Pancreas (tissue), 10 donors: Measurements from ENCODE around the gene CAMK1D. TPM values are rescaled to one million over a fixed set of nuclear protein-coding genes. Genes with fewer than 3 reads are reported as not detected.

Source experiments
- ATAC-seq, 4 donors: fragments of 200-7000 bp; cut with Tn5 transposase; one replicate each; pipeline versions ENCODE4 v1.8.0 to v1.9.1; 2020; ENCODE audit warnings: mild to moderate bottlenecking in 4 of 4, moderate library complexity in 4 of 4
- DNase-seq, 6 donors: peaks; one replicate each; pipeline ENCODE4 v3.0.0-alpha.2; 2020
- FAIRE-seq: peaks from 2 replicates; lab custom pipeline; 2012; peaks lifted over from hg19 to GRCh38; lab: Jason Lieb, UNC
- H3K27ac ChIP-seq, 4 donors: fragments of 200-600 bp; sonication (generic); 1 replicate in 3 of 4; 2 replicates in 1 of 4; pipeline versions ENCODE4 v1.5.0 to v1.8.0; 2020
- H3K27me3 ChIP-seq, 4 donors: fragments of 200-600 bp; one replicate each; pipeline ENCODE4 v1.8.0; 2021
- H3K36me3 ChIP-seq, 3 donors: fragments of 200-600 bp; sonication (generic) in 1 of 3; one replicate each; pipeline versions ENCODE4 v1.5.0 to v1.8.0; 2020 to 2021
- H3K4me1 ChIP-seq, 3 donors: fragments of 200-600 bp; one replicate each; pipeline ENCODE4 v1.8.0; 2021
- H3K4me3 ChIP-seq, 4 donors: fragments of 200-600 bp; sonication (generic) in 2 of 4; one replicate each; pipeline versions ENCODE4 v1.5.0 to v1.8.0; 2020 to 2021
- H3K9me3 ChIP-seq, 4 donors: fragments of 200-600 bp; one replicate each; pipeline ENCODE4 v1.8.0; 2021
- CTCF ChIP-seq, 4 donors: fragments of 200-600 bp; sonication (generic) in 3 of 4; IDR thresholded peaks; one replicate each; pipeline versions ENCODE4 v1.5.0 to v1.8.0; 2021; ENCODE audit warnings: antibody characterized with exemption in 4 of 4
- WGBS, 2 donors: extraction: QIAGEN DNeasy Blood & Tissue Kit; methylation state at CpG; one replicate each; pipeline ENCODE4 v1.1.7; 2013; 5-methylcytosine and 5-hydroxymethylcytosine counted together
- intact Hi-C, 3 donors: fragments of 100-400 bp; cut with DNase I; formaldehyde crosslinking; loops; one replicate each; pipeline versions ENCODE4 v1.11.1 to v1.14.2; 2022
- polyA plus RNA-seq, 2 donors: library from polyadenylated mRNA; stranded (reverse); fragments of 200-250 nt; gene quantifications; one replicate each; pipeline ENCODE4 v1.2.3, GENCODE V29; 2013
- total RNA-seq, 6 donors: library from RNA; stranded (reverse); fragmentation: NEBNext Ultra II Directional in 4 of 6; extraction: Animal tissue kit (Norgen Biotek cat#: 25700) in 4 of 6; gene quantifications; one replicate each; pipeline versions ENCODE4 v1.2.1 to v1.2.4, GENCODE V29; 2021 to 2023
- donor health status: healthy with polysubstance abuse.
- donor health status: DM: no; HTN: no; CAD: no; lungs with moderate emphysema.
- donor health status: DM: no; HTN: no; CAD: no.
- donor health status: control.
- donor health status: control.
- donor health status: Bipolar disorder and iron deficiency.
- donor health status: DM: yes; HTN: yes; CAD: no.
- donor health status: DM: no; HTN: no; CAD: no.
- donor health status: DM: no; HTN: no; CAD: no.
- donor health status: DM: yes; HTN: yes; CAD: no.

Gene CAMK1D
- total and polyA plus RNA-seq, 8 donors, result 2.9 to 30.1 (median 22.7) TPM

DNA sequence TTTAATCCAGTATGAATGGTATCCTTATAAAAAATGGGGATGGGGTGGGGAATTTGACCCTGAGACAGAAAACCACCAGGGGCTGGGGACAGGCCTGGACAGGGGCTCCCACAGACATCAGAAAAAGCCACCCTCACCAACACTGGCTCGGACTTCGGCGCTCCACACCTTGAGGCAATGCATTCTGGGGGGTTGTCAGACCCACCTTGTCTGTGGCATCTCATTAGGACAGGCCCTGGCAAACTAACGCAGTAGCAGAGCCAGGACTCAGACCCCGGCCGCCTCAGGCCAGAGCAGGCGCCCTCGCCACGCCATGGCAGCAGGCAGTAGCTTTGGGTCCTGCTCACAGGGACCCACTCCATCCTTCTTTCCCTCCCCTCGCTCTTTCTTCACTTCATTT, 492.1 kb downstream of the CAMK1D start:
- Histone ChIP-seq H3K36me3 (no peaks in the 10 kb centered on the region), H3K9me3 (no peaks in the 10 kb centered on the region), H3K27ac (no peak overlapping the region), H3K27me3 (no peaks in the 10 kb centered on the region), H3K4me1 (no peaks in the 10 kb centered on the region), H3K4me3 (no peak overlapping the region)
- no peak for TF ChIP-seq CTCF (IDR thresholded peaks at IDR 0.05)
- ATAC-seq (no peak), FAIRE-seq (no peak), DNase-seq (no peak)
- intact Hi-C loops, result no loop called here
- WGBS, 2 donors, result 92 to 97% methylated on average over 10 of the region's 10 CpGs

- FAIRE-seq, result no peak
- Histone ChIP-seq H3K27ac (no peak overlapping the region), H3K27me3 (no peaks in the 10 kb centered on the region), H3K4me1 (no peaks in the 10 kb centered on the region), H3K9me3 (no peaks in the 10 kb centered on the region), H3K4me3 (no peak overlapping the region), H3K36me3 (no peaks in the 10 kb centered on the region)
- intact Hi-C loops, result no loop called here
- ATAC-seq, result no peak
- WGBS, 2 donors, result 75 to 89% methylated on average over 13 of the region's 13 CpGs
- no peak for TF ChIP-seq CTCF (IDR thresholded peaks at IDR 0.05)
- no peak for DNase-seq
These were observed 492.5 kb downstream of the CAMK1D start for GRCh38 chr10:12841826-12842225.

DNA sequence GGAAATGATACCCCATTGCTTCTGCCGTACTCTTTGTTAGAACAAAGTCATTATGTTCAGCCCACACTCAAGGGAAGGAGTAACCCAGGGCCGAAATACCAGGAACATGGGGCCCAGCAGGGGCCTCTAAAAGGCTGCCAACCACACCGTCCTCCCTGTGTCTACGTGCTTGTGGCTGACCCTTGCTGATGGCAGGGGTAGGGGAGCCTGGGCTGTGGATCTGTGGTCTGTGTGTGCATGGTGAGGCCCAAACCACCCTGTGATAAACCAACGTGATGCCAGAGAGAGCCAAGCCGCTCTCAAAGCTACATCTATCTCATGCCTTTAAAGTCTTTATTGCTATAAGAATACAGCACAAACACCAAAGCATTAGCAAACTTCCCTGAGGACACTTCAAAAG, 493.0 kb downstream of the CAMK1D start:
- intact Hi-C loops, result no loop called here
- H3K36me3 ChIP-seq, result no peaks in the 10 kb centered on the region
- no peak overlapping the region for H3K4me3 ChIP-seq
- DNase-seq, result no peak
- no peak for FAIRE-seq
- no peak for ATAC-seq
- no peaks in the 10 kb centered on the region for H3K27me3 ChIP-seq
- H3K4me1 ChIP-seq, result no peaks in the 10 kb centered on the region
- no peaks in the 10 kb centered on the region for H3K9me3 ChIP-seq
- H3K27ac ChIP-seq, result no peak overlapping the region
- 82 to 94% methylated on average over 6 of the region's 6 CpGs for WGBS, 2 donors
- no peak for TF ChIP-seq CTCF (IDR thresholded peaks at IDR 0.05)

GRCh38 chr10:12843296-12843945, 494.1 kb downstream of the CAMK1D start:
- intact Hi-C loops, result no loop called here
- Histone ChIP-seq H3K36me3 (no peaks in the 10 kb centered on the region), H3K9me3 (no peaks in the 10 kb centered on the region), H3K4me3 (no peak overlapping the region), H3K27me3 (no peaks in the 10 kb centered on the region), H3K27ac (no peak overlapping the region), H3K4me1 (no peaks in the 10 kb centered on the region)
- FAIRE-seq (no peak), ATAC-seq (no peak), DNase-seq (no peak)
- WGBS, 2 donors, result 82 to 90% methylated on average over 12 of the region's 12 CpGs
- TF ChIP-seq CTCF (IDR thresholded peaks at IDR 0.05), result no peak

DNA sequence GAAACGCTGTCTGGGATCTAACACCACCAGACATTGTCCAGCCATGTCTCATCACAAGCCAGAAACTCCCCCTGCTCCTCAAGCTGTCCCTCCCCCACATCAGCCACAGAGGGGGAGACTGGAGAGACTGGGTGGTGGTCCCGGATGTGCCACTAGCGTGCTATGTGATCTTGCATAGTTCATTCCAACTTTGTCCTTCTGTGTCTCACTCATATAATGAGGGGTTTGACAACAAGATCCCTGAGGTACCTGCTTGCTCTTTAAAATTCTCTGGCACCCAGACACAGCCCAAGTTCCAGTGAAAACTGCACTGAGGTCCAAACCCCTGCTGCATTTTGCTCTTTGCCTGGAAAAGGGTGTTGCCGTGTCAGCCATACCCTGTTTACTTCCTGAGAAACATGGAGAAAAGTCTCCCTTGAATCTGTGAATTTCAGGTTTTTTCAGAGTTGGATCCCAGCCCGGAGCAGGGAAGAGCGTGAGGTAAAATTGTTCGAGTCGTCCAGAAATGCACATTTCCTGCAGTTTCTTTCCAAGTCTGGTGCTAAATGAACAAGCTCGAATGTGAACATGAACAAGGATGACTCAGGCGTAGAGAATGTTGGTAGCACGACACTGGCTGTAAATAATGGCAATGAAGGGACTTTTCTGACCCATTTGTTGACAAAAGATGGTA, 495.6 kb downstream of the CAMK1D start:
- Histone ChIP-seq H3K9me3 (no peaks in the 10 kb centered on the region), H3K27me3 (no peaks in the 10 kb centered on the region), H3K36me3 (no peaks in the 10 kb centered on the region), H3K4me1 (no peaks in the 10 kb centered on the region), H3K27ac (peak overlapping the region in 3 of 4 donors; percentile 15 to 46 (median 38)), H3K4me3 (no peak overlapping the region)
- no peak for DNase-seq
- peak; percentile 60 to 86 (median 62) for ATAC-seq
- intact Hi-C loops, result no loop called here
- no peak for FAIRE-seq
- TF ChIP-seq CTCF (IDR thresholded peaks at IDR 0.05), result no peak
- WGBS, 2 donors, result 23 to 30% methylated on average over 11 of the region's 11 CpGs
